PFSK-1 (cell line): ENCODE measurements around the gene GDPD3.

ENCODE experiments used
- POLR2AphosphoS5 ChIP-seq: IDR thresholded peaks from 2 replicates; pipeline ENCODE4 v1.6.1; 2012; ENCODE audit warnings: low read depth, mild to moderate bottlenecking, control low read depth, low read length, moderate library complexity
- REST ChIP-seq, 2 experiments: IDR thresholded peaks; 2 replicates each; pipeline versions ENCODE4 v1.6.1 to v1.8.0; 2011 to 2012; ENCODE audit warnings: low read depth in 2 of 2, low read length in 2 of 2, control low read depth in 1 of 2, inconsistent platforms in 1 of 2, mild to moderate bottlenecking in 1 of 2, moderate library complexity in 1 of 2; ENCODE audit not compliant: insufficient read depth in 1 of 2

GRCh38 chr16:30139583-30140481 is 26.5 kb upstream of the GDPD3 start:
- TF ChIP-seq POLR2AphosphoS5 (no peak), REST (IDR thresholded peaks at IDR 0.05; ENCODE audit: insufficient read depth in 1 of 2, low read depth in 2 of 2, low read length in 2 of 2) (no peak)
